Medulla oblongata (tissue), 1 donor: ENCODE data around the gene PSME2.

ENCODE experiments used
- DNase-seq: peaks from one replicate; pipeline ENCODE4 v3.0.0-alpha.2; 2015; ENCODE audit errors: extremely low spot score

The PSME2 gene

GRCh38 chr14:24179961-24180796, 33.8 kb upstream of the PSME2 start:
- peak; percentile 79 for DNase-seq

- no peak for DNase-seq
These were observed 33.0 kb upstream of the PSME2 start for GRCh38 chr14:24179294-24179960.

DNA sequence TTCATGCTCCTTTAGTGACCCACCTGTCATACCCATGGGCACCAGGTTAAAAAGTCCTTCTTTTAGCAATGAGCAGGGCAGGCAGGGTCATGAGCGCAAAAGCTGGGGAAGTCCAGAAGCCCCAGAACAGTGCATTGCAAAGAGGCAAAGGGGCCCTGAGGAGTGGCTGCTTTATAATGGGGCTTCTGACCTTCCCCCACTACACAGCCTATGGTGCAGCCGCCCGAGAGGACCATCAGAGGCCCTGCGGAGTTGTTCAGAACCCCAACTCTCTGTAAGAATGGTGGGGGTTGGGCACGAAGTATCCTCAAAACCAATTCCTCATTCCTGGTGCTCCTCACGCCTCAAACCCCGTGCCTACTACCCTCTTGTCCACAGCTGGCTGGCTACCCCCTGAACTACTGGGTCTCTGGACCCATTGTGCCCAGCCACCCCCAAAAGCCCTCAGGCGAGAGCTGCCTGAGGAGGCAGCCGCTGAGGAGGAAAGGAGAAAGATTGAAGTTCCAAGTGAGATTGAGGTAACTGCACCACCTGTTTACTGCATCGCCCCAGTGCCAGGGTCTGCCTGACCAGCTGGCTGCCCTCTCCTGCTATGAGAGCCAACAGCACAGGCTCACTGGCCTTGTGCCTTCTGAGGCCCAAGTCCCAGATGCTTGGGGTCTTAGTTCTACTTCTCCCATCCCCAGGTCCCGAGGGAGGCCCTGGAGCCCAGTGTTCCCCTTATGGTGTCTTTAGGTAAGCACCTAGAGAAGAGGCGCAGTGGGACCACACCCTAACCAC, 32.2 kb upstream of the PSME2 start:
- DNase-seq: no peak

- DNase-seq: no peak
These were observed 31.5 kb upstream of the PSME2 start for GRCh38 chr14:24177891-24178290.

DNA sequence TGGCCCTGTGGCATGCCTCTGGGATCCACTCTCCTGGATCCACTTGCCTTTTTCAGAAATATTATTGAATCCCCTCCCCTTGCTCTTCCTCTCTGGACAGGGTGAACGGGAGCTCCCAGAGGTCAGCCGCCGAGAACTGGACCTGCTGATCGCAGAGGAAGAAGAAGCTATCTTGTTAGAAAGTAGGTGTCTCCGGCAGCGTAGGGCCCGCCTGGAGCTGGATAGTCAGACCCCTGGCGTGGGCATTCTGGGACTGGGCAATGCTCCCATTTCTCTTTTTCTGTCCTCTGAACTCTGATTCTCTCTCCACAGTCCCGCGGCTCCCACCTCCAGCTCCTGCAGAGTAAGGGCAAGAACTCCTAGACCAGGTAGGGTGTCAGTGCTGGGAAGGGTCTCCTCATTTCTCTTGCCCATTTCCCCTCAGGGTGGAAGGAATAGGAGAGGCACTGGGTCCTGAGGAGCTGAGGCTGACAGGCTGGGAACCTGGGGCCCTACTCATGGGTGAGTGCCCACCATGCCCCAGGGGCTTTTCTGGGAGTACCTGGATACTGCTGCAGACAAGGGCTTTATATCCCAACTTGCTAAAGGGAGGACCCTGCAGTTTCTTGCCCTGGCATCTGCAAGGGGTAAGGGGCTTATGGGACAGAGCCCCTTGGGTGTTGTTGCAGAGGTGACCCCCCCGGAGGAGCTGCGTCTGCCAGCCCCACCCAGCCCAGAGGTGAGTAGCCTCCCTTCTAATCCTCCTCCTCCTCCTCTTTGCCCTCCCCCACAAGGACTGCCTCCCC, 30.8 kb upstream of the PSME2 start:
- DNase-seq: no peak

DNA sequence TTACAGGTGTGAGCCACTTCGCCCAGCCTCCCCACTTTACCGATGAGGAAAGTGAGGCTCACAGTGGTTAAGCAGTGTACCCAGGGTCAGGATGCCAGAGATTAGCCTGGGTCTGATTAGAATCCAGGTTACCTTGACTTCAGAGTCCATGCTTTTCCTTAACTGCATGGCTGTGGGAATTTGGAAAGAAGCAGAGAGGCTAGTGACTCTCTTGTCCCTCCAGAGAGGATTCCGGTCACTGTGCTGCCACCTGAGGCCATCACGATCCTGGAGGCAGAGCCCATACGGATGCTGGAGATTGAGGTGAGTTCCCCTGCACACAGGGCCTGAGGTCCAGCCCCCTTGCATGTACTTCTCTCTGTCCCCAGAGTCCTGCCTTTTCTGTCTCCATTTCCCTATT, 30.2 kb upstream of the PSME2 start:
- no peak for DNase-seq

GRCh38 chr14:24172871-24173281, 26.5 kb upstream of the PSME2 start:
- DNase-seq: no peak

GRCh38 chr14:24172261-24172860, 26.0 kb upstream of the PSME2 start:
- DNase-seq: no peak

DNA sequence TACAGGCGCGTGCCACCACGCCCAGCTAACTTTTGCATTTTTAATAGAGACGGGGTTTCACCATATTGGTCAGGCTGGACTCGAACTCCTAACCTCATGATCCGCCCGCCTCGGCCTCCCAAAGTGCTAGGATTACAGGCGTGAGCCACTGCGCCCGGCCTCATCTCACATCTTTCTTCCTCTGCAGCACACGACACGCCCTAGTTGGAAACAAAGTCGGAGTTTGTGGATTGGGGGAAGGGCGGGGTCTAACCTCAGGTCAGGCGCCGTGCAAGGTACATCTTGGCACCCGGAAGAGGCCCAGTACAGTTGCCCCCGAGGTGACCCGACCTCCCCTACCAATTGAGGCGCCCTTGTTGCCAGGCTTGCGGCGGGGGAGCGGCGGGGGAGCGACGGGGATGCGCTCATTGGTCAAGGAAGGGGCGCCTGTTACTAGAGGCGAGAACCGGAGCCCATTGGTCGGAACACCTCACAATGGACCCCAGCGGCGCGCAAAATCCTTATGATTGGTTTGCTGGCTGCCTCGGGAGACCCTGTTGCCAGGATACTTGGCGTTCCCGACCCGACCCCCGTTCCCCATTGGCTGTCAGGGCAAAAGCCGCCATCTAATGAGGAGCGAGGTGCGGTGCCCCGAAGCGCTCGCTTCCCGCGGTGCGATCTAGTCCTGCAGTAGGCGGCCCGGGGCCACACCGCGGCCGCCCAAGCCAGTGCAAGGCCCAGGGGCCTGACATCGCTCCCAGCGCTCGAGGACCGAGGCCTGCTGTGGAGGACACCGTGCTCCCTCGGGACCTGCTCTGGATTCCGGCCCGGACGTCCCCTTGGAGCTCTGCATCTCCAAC, 25.2 kb upstream of the PSME2 start, which contains the start of gene REC8:
Gene REC8 (plus strand): TSS at position 659 of the 839 bp plus-strand sequence. CDS start 473 bp downstream, outside the sequence.
- peak; percentile 96 for DNase-seq

DNA sequence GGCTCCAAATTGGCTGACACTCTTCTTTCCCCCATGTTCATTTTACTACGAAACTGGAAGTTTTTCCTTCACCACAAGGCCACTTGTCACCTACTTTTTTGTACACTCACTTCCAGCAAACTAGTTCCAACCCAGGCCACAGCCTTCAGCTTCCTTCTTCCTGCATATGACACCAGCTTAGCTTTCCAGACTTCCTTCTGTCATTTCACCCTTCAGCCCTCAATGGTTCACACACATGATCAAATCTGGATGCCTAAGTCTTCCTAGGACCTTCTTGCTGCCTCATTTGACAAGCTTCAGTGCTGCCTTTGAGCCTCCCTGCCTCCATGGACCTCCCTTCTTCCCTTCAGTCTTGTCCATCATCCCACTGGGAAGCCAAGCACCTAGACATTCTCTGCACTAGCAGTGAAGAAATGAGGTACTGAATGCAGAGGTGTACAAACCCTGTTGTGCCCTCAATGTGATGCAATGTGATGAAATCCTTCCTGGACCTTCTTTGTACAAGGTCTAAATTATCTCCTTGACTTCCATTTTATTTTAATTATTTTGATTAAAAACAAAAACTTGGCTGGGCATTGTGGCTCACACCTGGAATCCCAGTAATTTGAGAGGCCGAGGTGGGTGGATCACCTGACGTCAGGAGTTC, 21.2 kb upstream of the PSME2 start:
- DNase-seq: no peak

- no peak for DNase-seq
These were observed 19.4 kb upstream of the PSME2 start for GRCh38 chr14:24165785-24166184.

GRCh38 chr14:24164518-24164991, 18.1 kb upstream of the PSME2 start:
- DNase-seq: no peak

- DNase-seq: peak; percentile 28
These were observed 15.7 kb upstream of the PSME2 start for GRCh38 chr14:24162093-24162492.

DNA sequence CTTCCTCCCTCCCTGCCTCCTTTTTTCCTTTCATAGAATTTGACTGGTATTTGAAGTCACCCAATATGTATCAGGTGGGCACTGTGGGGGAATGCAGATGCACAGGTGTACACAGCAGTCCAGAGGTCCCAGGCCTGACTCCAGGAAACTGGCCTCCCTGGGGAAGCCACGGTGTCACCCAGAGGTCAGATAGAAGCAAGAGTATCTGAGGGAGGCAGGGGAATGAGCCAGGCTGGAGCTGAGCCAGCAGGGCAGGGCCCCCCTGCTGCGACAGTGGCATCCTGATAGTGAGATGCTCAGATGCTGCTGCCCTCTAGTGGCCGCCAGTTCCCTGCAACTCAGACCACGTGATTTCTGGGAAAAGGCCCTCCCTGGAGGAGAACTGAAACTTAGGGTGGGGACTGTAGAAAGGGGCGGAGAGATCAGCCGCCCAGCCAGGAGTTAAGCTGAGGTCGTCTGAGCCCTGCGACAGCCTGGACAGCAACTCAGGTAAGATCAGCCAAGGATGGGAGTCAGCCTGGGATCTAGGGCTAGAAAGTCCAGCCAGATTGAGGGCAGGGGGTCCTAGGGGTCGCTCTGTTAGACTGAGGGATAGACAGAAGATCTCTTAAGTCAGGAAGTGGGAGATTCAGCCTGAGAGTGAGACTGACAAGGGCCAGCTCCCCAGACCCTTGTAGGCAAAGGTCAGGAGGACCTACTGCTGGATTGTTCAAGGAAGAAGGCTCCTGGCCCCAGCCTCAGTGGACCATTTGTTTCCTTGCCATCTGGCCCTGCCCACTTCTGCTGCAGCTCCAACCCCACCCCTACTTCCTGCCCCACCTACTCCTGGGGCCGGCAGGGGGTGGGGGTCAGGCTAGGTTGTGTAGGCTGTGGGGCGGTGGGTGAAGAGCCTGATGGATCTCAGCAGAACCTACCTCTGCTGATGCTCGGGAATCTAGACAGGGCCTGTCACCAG, 14.7 kb upstream of the PSME2 start, which contains the start of gene IRF9:
Gene IRF9 (plus strand): TSS at position 416 of the 955 bp plus-strand sequence. CDS start 880 bp downstream, outside the sequence.
- DNase-seq: peak; percentile 98

DNA sequence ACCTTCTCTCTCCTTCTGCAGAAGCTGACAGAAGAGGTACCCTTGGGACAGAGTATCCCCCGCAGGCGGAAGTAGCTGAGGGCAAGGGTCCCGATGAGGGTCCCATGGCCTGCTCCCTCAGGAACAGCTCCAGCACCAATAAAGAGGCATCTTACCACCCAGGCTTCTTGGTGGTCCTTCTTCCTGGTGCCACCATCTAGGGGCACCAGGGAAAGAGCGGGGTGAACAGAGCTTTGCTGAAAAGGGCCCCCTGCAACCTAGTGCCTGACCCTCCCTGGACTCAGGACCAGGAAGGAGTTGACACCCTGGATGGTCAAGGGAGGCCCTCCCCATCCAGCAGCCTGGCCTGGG, 14.1 kb upstream of the PSME2 start:
- no peak for DNase-seq

DNA sequence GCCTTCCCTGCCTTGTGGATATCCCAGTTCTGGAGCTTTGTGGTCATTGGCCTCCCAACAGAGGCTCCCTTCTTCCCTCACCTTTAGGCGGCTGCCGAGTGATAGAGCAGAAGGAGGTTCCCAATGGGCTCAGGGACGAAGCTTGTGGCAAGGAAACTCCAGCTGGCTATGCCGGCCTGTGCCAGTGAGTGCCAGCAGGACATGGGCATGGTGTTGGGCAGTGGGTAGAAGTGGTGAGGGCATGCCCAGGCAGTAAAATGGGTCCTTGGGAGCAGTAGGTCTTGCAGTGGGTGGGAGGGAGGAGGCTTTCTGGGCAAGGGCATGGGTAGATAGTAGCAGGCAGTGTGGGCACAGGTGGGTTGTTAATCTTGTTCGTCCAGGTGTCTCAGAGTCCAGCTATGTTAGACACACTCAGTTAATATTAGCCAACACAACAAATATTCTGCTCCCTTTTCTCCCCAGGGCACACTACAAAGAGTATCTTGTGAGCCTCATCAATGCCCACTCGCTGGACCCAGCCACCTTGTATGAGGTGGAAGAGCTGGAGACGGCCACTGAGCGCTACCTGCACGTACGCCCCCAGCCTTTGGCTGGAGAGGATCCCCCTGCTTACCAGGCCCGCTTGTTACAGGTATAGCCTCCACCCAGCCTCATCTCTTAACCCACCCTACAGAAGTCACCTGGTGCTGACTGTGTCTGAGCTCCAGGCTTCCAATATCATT, 13.5 kb upstream of the PSME2 start:
- no peak for DNase-seq

- DNase-seq: no peak
These were observed 10.9 kb upstream of the PSME2 start for GRCh38 chr14:24157331-24157730.

DNA sequence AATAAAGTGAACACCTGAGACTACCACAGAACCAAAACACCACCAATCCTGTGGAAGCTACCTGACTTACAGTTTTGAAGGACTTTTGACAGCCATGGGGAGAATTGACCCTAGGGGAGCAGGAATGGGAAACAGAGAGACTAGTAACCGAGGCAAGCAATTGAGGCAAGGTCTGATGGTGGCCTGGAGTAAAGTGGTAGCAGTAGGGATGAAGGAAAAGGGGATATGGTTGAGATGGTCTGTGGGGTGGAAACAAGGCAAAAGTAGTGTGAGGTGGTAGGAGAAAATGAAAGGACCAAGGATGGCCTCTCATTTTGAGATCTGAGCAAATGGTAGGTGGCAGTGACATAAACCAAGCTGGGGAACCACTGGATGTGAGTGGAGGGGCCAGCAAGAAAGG, 10.4 kb upstream of the PSME2 start:
- no peak for DNase-seq
